OCI-LY3 (cell line): Measurements from ENCODE around the gene CTNNBIP1.

ENCODE experiments used
- H2AFZ ChIP-seq: fragments of 200-600, 300-600 bp; shearing (Covaris generic); 2 replicates; pipeline ENCODE4 v1.6.0; 2014; ENCODE audit warnings: antibody characterized with exemption, low read depth, low read length
- H3K27ac ChIP-seq: fragments of 200-600, 300-600 bp; sonication (generic); 2 replicates; pipeline ENCODE4 v1.5.1; 2014; ENCODE audit warnings: mild to moderate bottlenecking, low read length, moderate library complexity, mixed read lengths
- H3K27me3 ChIP-seq: fragments of 200-600, 300-600 bp; sonication (generic); 2 replicates; pipeline ENCODE4 v1.6.1; 2014; ENCODE audit warnings: low read depth, low read length, mixed read lengths
- H3K36me3 ChIP-seq: fragments of 200-600, 300-600 bp; sonication (generic); replicated peaks from 2 replicates; pipeline ENCODE3; 2014; ENCODE audit warnings: low read depth, low read length, mixed read lengths
- H3K4me1 ChIP-seq: fragments of 300-600, 200-600 bp; sonication (generic); 2 replicates; pipeline ENCODE4 v1.6.1; 2014; ENCODE audit warnings: low read length, mixed read lengths
- H3K4me2 ChIP-seq: fragments of 200-600, 300-600 bp; sonication (generic); 2 replicates; pipeline ENCODE4 v1.6.1; 2014; ENCODE audit warnings: low read length, mixed read lengths
- H3K4me3 ChIP-seq: fragments of 300-600, 200-600 bp; sonication (generic); 2 replicates; pipeline ENCODE4 v1.5.1; 2014; ENCODE audit warnings: antibody characterized with exemption, mild to moderate bottlenecking, low read length, moderate library complexity
- H3K79me2 ChIP-seq: fragments of 300-600, 200-600 bp; shearing (Covaris generic); 2 replicates; pipeline ENCODE4 v1.6.1; 2014; ENCODE audit warnings: mild to moderate bottlenecking, low read length, mixed read lengths
- H3K9ac ChIP-seq: fragments of 300-600, 200-600 bp; shearing (Covaris generic); 2 replicates; pipeline ENCODE4 v1.6.0; 2014; ENCODE audit warnings: mild to moderate bottlenecking, low read length, moderate library complexity
- H3K9me3 ChIP-seq: fragments of 200-600, 300-600 bp; shearing (Covaris generic); 2 replicates; pipeline ENCODE4 v1.6.1; 2014; ENCODE audit warnings: low read length, mixed read lengths; ENCODE audit not compliant: insufficient read depth
- H4K20me1 ChIP-seq: fragments of 200-600, 300-600 bp; sonication (generic); 2 replicates; pipeline ENCODE4 v1.6.1; 2016; ENCODE audit warnings: low read length, mixed read lengths; ENCODE audit not compliant: insufficient read depth
- EZH2phosphoT487 ChIP-seq: fragments of 200-600 bp; shearing (Covaris generic); IDR thresholded peaks from 2 replicates; pipeline ENCODE4 v1.6.1; 2018; ENCODE audit warnings: antibody characterized with exemption, mixed run types, low read depth
- TF ChIP-seq, protein P1 (sequence below): fragments of 200-600, 300-600 bp; sonication (generic); IDR thresholded peaks from 2 replicates; pipeline ENCODE4 v1.5.1; 2014; ENCODE audit warnings: antibody characterized with exemption, low read length, low read depth

Gene CTNNBIP1

DNA sequence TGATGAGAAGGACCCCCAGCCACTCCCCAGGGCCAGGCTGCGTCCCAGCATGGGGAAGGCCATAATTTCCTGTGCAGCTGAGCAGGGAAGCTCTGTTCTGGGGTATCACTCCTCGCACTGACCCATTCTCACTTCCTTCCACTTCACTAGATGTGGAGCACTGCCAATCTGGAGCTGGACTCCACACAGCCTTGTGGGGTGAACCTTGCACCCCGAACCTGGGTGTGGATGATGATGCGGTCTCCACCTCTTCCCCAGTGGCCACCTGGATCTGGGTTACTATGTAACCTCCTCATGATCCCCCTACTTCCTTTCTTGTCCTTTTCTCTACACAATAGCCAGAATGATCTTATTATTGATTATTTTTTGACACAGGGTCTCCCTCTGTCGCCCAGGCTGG lies 36.7 kb downstream of the CTNNBIP1 start:
- no peak overlapping the region for H3K27ac ChIP-seq
- H4K20me1 ChIP-seq: no peaks in the 10 kb centered on the region
- no peaks in the 10 kb centered on the region for H3K9me3 ChIP-seq
- no peak overlapping the region for H2AFZ ChIP-seq
- no peak overlapping the region for H3K4me3 ChIP-seq
- no peak overlapping the region for H3K9ac ChIP-seq
- H3K4me1 ChIP-seq: no peaks in the 10 kb centered on the region
- TF ChIP-seq, protein P1, sequence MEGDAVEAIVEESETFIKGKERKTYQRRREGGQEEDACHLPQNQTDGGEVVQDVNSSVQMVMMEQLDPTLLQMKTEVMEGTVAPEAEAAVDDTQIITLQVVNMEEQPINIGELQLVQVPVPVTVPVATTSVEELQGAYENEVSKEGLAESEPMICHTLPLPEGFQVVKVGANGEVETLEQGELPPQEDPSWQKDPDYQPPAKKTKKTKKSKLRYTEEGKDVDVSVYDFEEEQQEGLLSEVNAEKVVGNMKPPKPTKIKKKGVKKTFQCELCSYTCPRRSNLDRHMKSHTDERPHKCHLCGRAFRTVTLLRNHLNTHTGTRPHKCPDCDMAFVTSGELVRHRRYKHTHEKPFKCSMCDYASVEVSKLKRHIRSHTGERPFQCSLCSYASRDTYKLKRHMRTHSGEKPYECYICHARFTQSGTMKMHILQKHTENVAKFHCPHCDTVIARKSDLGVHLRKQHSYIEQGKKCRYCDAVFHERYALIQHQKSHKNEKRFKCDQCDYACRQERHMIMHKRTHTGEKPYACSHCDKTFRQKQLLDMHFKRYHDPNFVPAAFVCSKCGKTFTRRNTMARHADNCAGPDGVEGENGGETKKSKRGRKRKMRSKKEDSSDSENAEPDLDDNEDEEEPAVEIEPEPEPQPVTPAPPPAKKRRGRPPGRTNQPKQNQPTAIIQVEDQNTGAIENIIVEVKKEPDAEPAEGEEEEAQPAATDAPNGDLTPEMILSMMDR: no peak
- no peak for TF ChIP-seq EZH2phosphoT487
- no peaks in the 10 kb centered on the region for H3K27me3 ChIP-seq
- no peaks in the 10 kb centered on the region for H3K36me3 ChIP-seq
- no peaks in the 10 kb centered on the region for H3K79me2 ChIP-seq
- no peak overlapping the region for H3K4me2 ChIP-seq

DNA sequence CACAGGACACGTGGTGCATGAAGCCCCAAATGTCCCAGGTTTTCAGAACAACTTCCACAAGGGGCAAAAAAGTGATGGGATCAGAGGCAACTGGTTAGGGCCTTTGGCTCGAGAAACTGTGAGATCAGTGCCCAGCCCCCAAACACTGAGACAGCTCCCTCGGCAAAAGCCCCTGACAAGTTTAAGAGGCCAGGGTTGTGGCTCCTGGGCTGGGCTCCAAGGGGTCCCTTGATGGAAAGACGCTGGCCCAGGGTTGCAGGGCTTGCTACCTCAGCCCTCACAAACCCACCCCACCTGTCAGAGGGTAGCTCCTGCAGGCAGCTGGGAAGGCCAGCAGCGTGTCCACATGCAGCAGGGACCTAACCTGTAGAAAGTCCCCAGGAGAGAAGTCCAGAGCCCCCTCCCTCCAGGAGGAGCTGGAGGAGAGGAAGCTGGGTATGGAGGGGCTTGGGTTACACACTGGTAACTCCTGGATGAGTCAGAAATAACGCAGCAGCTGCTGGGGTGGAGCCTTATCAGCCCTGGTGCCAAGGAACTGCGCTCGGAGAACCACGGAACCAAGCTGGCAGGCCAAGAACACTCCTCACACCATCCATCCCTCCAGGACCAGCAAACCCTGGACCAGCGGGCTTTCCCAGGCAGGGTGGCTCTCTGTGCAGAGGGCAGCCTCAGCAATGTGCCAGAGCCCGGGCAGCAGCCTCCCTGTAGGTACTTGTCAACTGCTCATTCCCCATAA lies 37.5 kb downstream of the CTNNBIP1 start:
- Histone ChIP-seq H3K4me3 (no peak overlapping the region), H3K4me1 (no peaks in the 10 kb centered on the region), H2AFZ (no peak overlapping the region), H3K9me3 (no peaks in the 10 kb centered on the region), H3K36me3 (no peaks in the 10 kb centered on the region), H3K27ac (no peak overlapping the region), H3K27me3 (no peaks in the 10 kb centered on the region), H3K79me2 (no peaks in the 10 kb centered on the region), H4K20me1 (no peaks in the 10 kb centered on the region), H3K9ac (no peak overlapping the region), H3K4me2 (no peak overlapping the region)
- no peak for TF ChIP-seq EZH2phosphoT487
- TF ChIP-seq, protein P1: no peak

DNA sequence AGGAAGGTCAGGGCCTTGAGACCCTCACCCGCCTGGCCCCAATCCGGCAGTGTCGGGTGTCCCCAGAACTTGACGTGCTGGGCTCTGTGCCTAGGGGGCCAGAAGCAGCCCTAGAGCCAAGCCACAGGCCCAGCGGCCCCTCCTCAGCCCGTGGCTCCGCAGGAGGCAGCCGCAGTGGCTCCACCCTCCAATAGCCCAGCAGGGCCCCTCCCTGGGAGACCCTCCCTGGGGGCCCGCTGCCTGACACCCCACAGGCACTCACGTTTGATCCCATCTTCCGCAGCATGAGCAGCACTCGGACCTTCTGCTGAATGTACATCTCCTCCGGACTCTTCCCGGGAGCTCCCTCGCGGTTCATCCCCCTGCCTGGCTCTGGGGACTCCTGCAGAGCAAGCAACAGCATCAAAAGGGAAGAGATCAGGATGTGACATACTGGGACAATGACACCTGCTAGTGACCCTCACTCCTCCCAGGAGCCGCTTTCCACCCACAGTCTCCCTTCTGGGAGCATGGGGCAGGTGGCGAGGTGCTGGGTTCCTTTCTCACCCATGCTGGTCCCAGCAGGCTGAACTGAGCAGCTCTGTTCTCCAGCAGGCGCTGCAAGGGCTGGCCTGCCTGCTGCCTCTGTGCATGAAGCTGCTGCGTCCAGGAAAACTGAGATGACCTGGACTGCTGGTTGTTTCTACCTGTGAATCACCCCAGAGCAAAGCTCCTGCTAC lies 38.2 kb downstream of the CTNNBIP1 start:
- Histone ChIP-seq H3K9me3 (no peaks in the 10 kb centered on the region), H3K79me2 (no peaks in the 10 kb centered on the region), H3K4me2 (no peak overlapping the region), H3K9ac (no peak overlapping the region), H2AFZ (no peak overlapping the region), H3K4me1 (no peaks in the 10 kb centered on the region), H3K27me3 (no peaks in the 10 kb centered on the region), H3K4me3 (no peak overlapping the region), H3K27ac (no peak overlapping the region), H4K20me1 (no peaks in the 10 kb centered on the region), H3K36me3 (no peaks in the 10 kb centered on the region)
- TF ChIP-seq EZH2phosphoT487: no peak
- TF ChIP-seq, protein P1: no peak

DNA sequence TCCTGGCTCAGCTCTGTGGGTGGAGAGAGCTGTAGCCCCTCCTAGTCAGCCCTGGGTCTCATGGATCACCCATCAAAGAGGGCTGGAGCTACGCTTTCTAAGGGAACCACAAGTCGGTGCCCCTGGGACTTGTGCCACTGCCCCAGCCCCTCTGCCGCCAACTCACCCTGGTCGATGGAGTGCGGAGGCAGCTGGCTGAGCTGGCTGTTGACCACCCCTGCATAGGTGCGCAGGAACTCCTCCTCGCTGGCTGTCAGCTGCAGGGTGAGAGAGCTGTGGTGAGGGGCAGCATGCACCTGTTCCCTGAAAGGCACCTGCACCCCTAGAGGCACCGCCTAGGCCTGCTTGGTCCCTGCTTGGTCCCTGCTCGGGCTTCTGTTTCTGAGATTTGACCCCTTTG lies 39.0 kb downstream of the CTNNBIP1 start:
- H3K4me2 ChIP-seq: no peak overlapping the region
- H3K9ac ChIP-seq: no peak overlapping the region
- H3K27me3 ChIP-seq: no peaks in the 10 kb centered on the region
- H3K4me1 ChIP-seq: no peaks in the 10 kb centered on the region
- H3K4me3 ChIP-seq: no peak overlapping the region
- H3K36me3 ChIP-seq: no peaks in the 10 kb centered on the region
- no peaks in the 10 kb centered on the region for H3K9me3 ChIP-seq
- H4K20me1 ChIP-seq: no peaks in the 10 kb centered on the region
- TF ChIP-seq, protein P1: no peak
- TF ChIP-seq EZH2phosphoT487: no peak
- H2AFZ ChIP-seq: no peak overlapping the region
- no peaks in the 10 kb centered on the region for H3K79me2 ChIP-seq
- H3K27ac ChIP-seq: no peak overlapping the region
